Measurements from ENCODE around the gene HK1.

- TF ChIP-seq, protein P1, sequence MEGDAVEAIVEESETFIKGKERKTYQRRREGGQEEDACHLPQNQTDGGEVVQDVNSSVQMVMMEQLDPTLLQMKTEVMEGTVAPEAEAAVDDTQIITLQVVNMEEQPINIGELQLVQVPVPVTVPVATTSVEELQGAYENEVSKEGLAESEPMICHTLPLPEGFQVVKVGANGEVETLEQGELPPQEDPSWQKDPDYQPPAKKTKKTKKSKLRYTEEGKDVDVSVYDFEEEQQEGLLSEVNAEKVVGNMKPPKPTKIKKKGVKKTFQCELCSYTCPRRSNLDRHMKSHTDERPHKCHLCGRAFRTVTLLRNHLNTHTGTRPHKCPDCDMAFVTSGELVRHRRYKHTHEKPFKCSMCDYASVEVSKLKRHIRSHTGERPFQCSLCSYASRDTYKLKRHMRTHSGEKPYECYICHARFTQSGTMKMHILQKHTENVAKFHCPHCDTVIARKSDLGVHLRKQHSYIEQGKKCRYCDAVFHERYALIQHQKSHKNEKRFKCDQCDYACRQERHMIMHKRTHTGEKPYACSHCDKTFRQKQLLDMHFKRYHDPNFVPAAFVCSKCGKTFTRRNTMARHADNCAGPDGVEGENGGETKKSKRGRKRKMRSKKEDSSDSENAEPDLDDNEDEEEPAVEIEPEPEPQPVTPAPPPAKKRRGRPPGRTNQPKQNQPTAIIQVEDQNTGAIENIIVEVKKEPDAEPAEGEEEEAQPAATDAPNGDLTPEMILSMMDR (IDR thresholded peaks at IDR 0.05) = peak; percentile 9 to 25
- TF ChIP-seq POLR2A (IDR thresholded peaks at IDR 0.05) (no peak), EP300 (IDR thresholded peaks at IDR 0.05) (no peak), POLR2AphosphoS5 (IDR thresholded peaks at IDR 0.05) (peak in 2 of 3 donors; percentile 60 to 64)
Observed at GRCh38 chr10:69333205-69333604, 54.9 kb downstream of the HK1 start.

Measured in suprapubic skin (tissue), 4 donors.